HG03103 (cell line): ENCODE results near the gene NEK1.

Source experiments
- ATAC-seq: cut with Tn5 transposase; IDR thresholded peaks from one replicate; pipeline ENCODE4 v1.9.1; 2021; ENCODE audit warnings: low read depth; ENCODE audit not compliant: unreplicated experiment

The NEK1 gene

GRCh38 chr4:169377367-169377766, 235.0 kb downstream of the NEK1 start:
- no peak for ATAC-seq

GRCh38 chr4:169376421-169376820, 236.0 kb downstream of the NEK1 start:
- no peak for ATAC-seq

- no peak for ATAC-seq
Observed at GRCh38 chr4:169372791-169373190, 239.6 kb downstream of the NEK1 start.

- ATAC-seq: no peak
Observed at GRCh38 chr4:169369634-169370033, 242.7 kb downstream of the NEK1 start.

GRCh38 chr4:169367826-169368225, 244.6 kb downstream of the NEK1 start:
- no peak for ATAC-seq

GRCh38 chr4:169366821-169367220, 245.6 kb downstream of the NEK1 start:
- no peak for ATAC-seq

- ATAC-seq: no peak
Observed at GRCh38 chr4:169362607-169363006, 249.8 kb downstream of the NEK1 start.

GRCh38 chr4:169361756-169362155, 250.6 kb downstream of the NEK1 start:
- ATAC-seq: no peak

- no peak for ATAC-seq
Observed at GRCh38 chr4:169359961-169360360, 252.4 kb downstream of the NEK1 start.

- ATAC-seq: no peak
Observed at GRCh38 chr4:169352360-169352759, 260.0 kb downstream of the NEK1 start.

- no peak for ATAC-seq
Observed at GRCh38 chr4:169351872-169352271, 260.5 kb downstream of the NEK1 start.

- no peak for ATAC-seq
Observed at GRCh38 chr4:169348541-169348940, 263.8 kb downstream of the NEK1 start.

- no peak for ATAC-seq
Observed at GRCh38 chr4:169346840-169347239, 265.5 kb downstream of the NEK1 start.

- no peak for ATAC-seq
Observed at GRCh38 chr4:169345316-169345721, 267.1 kb downstream of the NEK1 start.
